ENCODE data around the gene DGKB. TPM values are rescaled to one million over a fixed set of nuclear protein-coding genes. Genes with fewer than 3 reads are reported as not detected.

Gene DGKB
- total RNA-seq, 1 donor from 2014 or later, result 5.5 TPM

DNA sequence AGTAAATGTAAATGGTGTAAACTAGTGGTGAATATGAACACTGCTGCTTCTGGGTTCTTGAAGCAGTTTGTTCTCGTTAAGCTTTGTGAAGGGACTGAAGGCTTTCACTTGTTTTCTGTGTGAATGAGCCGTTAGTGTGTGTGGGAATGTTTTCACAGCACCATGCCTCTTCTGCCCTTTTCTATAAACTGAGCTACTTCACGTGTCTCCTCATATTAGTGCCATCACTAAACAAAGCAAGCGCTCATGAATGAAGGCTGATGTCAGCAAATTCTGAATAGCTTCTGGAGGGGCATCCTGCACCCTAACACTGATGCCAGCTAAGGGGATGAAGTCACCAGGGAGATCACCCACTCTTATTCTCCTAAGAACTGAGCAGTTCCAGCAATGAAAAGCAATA lies 707.5 kb downstream of the DGKB start:
- H3K4me2 ChIP-seq, result peak overlapping the region; percentile 6
- H3K27ac Mint-ChIP-seq, result peak overlapping the region; percentile 77
- H3K4me1 ChIP-seq, result peaks cover 5% of the 10 kb centered on the region
- no peaks in the 10 kb centered on the region for H3K27me3 ChIP-seq
- H3K4me3 Mint-ChIP-seq, result no peak overlapping the region
- H3K36me3 ChIP-seq, result no peaks in the 10 kb centered on the region
- no peak overlapping the region for H3K9ac ChIP-seq
- no peaks in the 10 kb centered on the region for H4K20me1 ChIP-seq (ENCODE audit: low read depth)
- H3K4me3 ChIP-seq, result no peak overlapping the region
- no peaks in the 10 kb centered on the region for H3F3A ChIP-seq (ENCODE audit: low read depth)
- H3K36me3 Mint-ChIP-seq, result peaks cover 1% of the 10 kb centered on the region
- DNase-seq (ENCODE audit: low spot score), result peak; percentile 14
- peaks cover 4% of the 10 kb centered on the region for H3K9me3 ChIP-seq (ENCODE audit: low read depth)
- TF ChIP-seq EZH2phosphoT487 (IDR thresholded peaks at IDR 0.05), result no peak
- TF ChIP-seq EZH2 (IDR thresholded peaks at IDR 0.05), result no peak
- no peak for TF ChIP-seq CTCF (IDR thresholded peaks at IDR 0.05)
- no peaks in the 10 kb centered on the region for H3K79me2 ChIP-seq (ENCODE audit: low read depth)
- H2AFZ ChIP-seq (replicated peaks), result peak overlapping the region; percentile 64
- H3K4me1 Mint-ChIP-seq, result peaks cover 15% of the 10 kb centered on the region
- H3K27ac ChIP-seq, result no peak overlapping the region
- H3K9me3 Mint-ChIP-seq, result peaks cover 2% of the 10 kb centered on the region
- H3K27me3 Mint-ChIP-seq (ENCODE audit: insufficient read depth, low read depth), result no peaks in the 10 kb centered on the region

GRCh38 chr7:14191686-14192098 lies 710.9 kb downstream of the DGKB start:
- Histone ChIP-seq H3K9ac (no peak overlapping the region), H3K27ac (no peak overlapping the region), H2AFZ (replicated peaks) (no peak overlapping the region), H3K4me1 (peaks cover 5% of the 10 kb centered on the region), H3K9me3 (ENCODE audit: low read depth) (no peaks in the 10 kb centered on the region), H3K79me2 (ENCODE audit: low read depth) (no peaks in the 10 kb centered on the region), H3F3A (ENCODE audit: low read depth) (no peaks in the 10 kb centered on the region), H3K4me2 (no peak overlapping the region), H3K27me3 (no peaks in the 10 kb centered on the region), H3K4me3 (no peak overlapping the region), H3K36me3 (no peaks in the 10 kb centered on the region), H4K20me1 (ENCODE audit: low read depth) (no peaks in the 10 kb centered on the region)
- Mint-ChIP-seq H3K9me3 (peaks cover 6% of the 10 kb centered on the region), H3K4me3 (no peak overlapping the region), H3K27me3 (ENCODE audit: insufficient read depth, low read depth) (no peaks in the 10 kb centered on the region), H3K36me3 (peaks cover 2% of the 10 kb centered on the region), H3K4me1 (peaks cover 15% of the 10 kb centered on the region), H3K27ac (no peak overlapping the region)
- TF ChIP-seq CTCF (IDR thresholded peaks at IDR 0.05) (no peak), EZH2phosphoT487 (IDR thresholded peaks at IDR 0.05) (no peak), EZH2 (IDR thresholded peaks at IDR 0.05) (no peak)
- no peak for DNase-seq (ENCODE audit: low spot score)

DNA sequence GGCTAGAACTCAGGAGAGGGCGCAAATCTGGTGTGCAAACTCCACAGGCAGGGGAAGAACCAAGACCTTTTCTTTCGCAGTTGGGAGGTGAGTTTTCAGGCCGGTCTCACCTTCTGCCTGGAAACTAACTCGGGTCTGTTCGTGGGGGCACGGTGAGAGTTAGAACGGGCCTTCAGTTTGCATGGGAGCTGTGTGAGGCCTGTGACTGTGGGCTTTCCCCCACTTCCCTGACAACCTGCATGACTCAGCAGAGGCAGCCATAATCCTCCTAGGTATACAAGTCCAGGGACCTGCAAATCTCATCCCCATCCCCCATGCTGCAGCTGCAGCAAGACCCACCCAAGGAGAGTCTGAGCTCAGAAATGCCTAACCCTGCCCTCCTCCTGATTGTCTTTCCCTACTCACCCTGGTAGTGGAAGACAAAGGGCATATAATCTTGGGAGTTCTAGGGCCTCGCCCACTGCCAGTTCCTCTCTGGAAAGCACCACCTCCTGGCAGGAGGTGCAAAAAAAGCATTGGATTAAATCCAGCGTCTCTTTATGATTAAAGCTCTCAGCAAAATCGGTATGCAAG lies 718.2 kb downstream of the DGKB start:
- Histone ChIP-seq H3K27me3 (no peaks in the 10 kb centered on the region), H3K4me2 (no peak overlapping the region), H3K36me3 (no peaks in the 10 kb centered on the region), H3K9me3 (ENCODE audit: low read depth) (no peaks in the 10 kb centered on the region), H3K4me3 (no peak overlapping the region), H3K79me2 (ENCODE audit: low read depth) (no peaks in the 10 kb centered on the region), H2AFZ (replicated peaks) (peak overlapping the region; percentile 65), H3K4me1 (no peaks in the 10 kb centered on the region), H3K27ac (no peak overlapping the region), H3K9ac (no peak overlapping the region), H4K20me1 (ENCODE audit: low read depth) (no peaks in the 10 kb centered on the region), H3F3A (ENCODE audit: low read depth) (no peaks in the 10 kb centered on the region)
- peaks cover 20% of the 10 kb centered on the region for H3K9me3 Mint-ChIP-seq
- peaks cover 2% of the 10 kb centered on the region for H3K36me3 Mint-ChIP-seq
- H3K27ac Mint-ChIP-seq, result no peak overlapping the region
- no peak overlapping the region for H3K4me3 Mint-ChIP-seq
- peaks cover 3% of the 10 kb centered on the region for H3K27me3 Mint-ChIP-seq (ENCODE audit: insufficient read depth, low read depth)
- DNase-seq (ENCODE audit: low spot score), result peak; percentile 24
- H3K4me1 Mint-ChIP-seq, result peaks cover 5% of the 10 kb centered on the region
- no peak for TF ChIP-seq CTCF (IDR thresholded peaks at IDR 0.05)
